Ascending aorta (tissue), 2 donors: Measurements from ENCODE around the gene TMCC2. TPM values are rescaled to one million over a fixed set of nuclear protein-coding genes. Genes with fewer than 3 reads are reported as not detected.

Experiments used
- DNase-seq, 2 donors: peaks; one replicate each; pipeline ENCODE4 v3.0.0-alpha.2; 2019; ENCODE audit warnings: low spot score in 2 of 2
- H3K27ac ChIP-seq, 2 donors: fragments of 200-600 bp; sonication (generic); one replicate each; pipeline ENCODE4 v1.5.1; 2016 to 2017; ENCODE audit warnings: mild to moderate bottlenecking in 1 of 2
- H3K27me3 ChIP-seq: fragments of 200-600 bp; sonication (generic); one replicate; pipeline ENCODE4 v1.5.1; 2017
- H3K36me3 ChIP-seq, 2 donors: fragments of 200-600 bp; sonication (generic); one replicate each; pipeline ENCODE4 v1.5.1; 2016
- H3K4me1 ChIP-seq, 2 donors: fragments of 200-600 bp; sonication (generic); one replicate each; pipeline ENCODE4 v1.5.1; 2016 to 2017; ENCODE audit warnings: mild to moderate bottlenecking in 1 of 2
- H3K4me3 ChIP-seq, 2 donors: fragments of 200-600 bp; sonication (generic); one replicate each; pipeline ENCODE4 v1.5.1; 2016 to 2017; ENCODE audit warnings: mild to moderate bottlenecking in 1 of 2
- H3K9me3 ChIP-seq, 2 donors: fragments of 200-600 bp; sonication (generic); one replicate each; pipeline ENCODE4 v1.5.1; 2016
- intact Hi-C: fragments of 100-400 bp; cut with DNase I; formaldehyde crosslinking; loops from one replicate; pipeline ENCODE4 v1.15.1; 2023
- total RNA-seq: library from RNA; depleted of rRNA; stranded (reverse); fragments of >200 nt; gene quantifications from one replicate; pipeline ENCODE4 v1.1.0, GENCODE V29; 2016
- TF ChIP-seq, protein P1 (sequence below), 3 experiments: fragments of 200-600 bp in 2 of 3; fragments of 450-650 bp in 1 of 3; sonication (generic) in 2 of 3; IDR thresholded peaks; one replicate each; pipeline ENCODE4 v1.5.1; 2016 to 2019; ENCODE audit warnings: antibody characterized with exemption in 3 of 3, mild to moderate bottlenecking in 1 of 3, moderate library complexity in 1 of 3

The TMCC2 gene
- total RNA-seq, 1 donor from 2014 or later = 5.2 TPM

DNA sequence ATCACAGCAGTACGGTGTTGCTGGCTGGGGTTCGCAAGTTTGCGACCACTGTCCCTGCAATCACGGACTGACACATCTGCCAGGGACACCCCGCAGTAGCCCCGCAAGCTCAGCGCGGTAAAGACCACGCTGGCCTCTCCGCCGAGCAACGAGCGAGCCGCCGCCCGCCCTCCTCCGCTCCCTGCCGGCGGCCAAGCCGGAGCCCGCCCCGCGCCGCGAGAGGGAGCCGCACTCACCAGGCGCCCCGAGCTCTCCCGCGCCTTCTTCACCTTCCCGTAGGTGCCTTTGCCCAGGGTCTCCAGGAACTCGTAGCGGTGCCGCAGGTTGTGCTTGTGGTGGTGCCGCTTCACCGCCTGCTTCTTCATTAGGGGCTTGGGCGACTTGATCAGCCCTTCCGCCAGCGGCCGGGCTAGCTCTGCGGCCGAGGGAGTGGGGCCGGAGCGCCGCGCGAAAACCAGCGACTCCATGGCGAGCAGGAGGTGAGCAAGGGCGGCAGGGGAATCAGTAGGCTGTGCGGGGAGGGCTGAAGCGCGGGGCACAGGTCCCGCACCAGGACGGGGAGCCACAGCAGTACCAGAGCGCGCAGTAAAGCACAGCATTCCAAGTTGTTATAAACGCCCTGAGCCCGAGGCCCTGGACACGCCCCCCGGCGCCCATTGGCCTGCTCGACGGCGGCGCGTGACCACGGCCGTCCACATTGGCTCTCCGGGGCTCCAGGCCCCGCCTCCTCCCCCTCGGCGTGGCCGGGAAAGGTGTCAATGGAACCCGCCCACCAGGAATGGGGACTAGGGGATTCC lies 93.6 kb downstream of the TMCC2 start, which contains the start of gene NUAK2:
Gene NUAK2, minus strand, starts transcription at position 584 of the 797 bp plus-strand sequence. Its CDS starts 117 bp downstream, at position 467.
- Histone ChIP-seq H3K27me3 (no peaks in the 10 kb centered on the region), H3K9me3 (no peaks in the 10 kb centered on the region), H3K36me3 (no peaks in the 10 kb centered on the region), H3K4me3 (peak within 1 kb of the TSS; percentile 79 to 87), H3K27ac (peak within 1 kb of the TSS; percentile 21 to 40), H3K4me1 (peaks cover 0 to 21% of the 10 kb centered on the region in 2 donors)
- TF ChIP-seq, protein P1, sequence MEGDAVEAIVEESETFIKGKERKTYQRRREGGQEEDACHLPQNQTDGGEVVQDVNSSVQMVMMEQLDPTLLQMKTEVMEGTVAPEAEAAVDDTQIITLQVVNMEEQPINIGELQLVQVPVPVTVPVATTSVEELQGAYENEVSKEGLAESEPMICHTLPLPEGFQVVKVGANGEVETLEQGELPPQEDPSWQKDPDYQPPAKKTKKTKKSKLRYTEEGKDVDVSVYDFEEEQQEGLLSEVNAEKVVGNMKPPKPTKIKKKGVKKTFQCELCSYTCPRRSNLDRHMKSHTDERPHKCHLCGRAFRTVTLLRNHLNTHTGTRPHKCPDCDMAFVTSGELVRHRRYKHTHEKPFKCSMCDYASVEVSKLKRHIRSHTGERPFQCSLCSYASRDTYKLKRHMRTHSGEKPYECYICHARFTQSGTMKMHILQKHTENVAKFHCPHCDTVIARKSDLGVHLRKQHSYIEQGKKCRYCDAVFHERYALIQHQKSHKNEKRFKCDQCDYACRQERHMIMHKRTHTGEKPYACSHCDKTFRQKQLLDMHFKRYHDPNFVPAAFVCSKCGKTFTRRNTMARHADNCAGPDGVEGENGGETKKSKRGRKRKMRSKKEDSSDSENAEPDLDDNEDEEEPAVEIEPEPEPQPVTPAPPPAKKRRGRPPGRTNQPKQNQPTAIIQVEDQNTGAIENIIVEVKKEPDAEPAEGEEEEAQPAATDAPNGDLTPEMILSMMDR (IDR thresholded peaks at IDR 0.05) = peak in 2 of 3 experiments; percentile 17 to 37
- peak; percentile 63 to 92 for DNase-seq
- intact Hi-C loops = loop anchor here (10.0 kb wide), 1 partner anchor 177 kb away; no protein-coding TSS in a partner anchor

DNA sequence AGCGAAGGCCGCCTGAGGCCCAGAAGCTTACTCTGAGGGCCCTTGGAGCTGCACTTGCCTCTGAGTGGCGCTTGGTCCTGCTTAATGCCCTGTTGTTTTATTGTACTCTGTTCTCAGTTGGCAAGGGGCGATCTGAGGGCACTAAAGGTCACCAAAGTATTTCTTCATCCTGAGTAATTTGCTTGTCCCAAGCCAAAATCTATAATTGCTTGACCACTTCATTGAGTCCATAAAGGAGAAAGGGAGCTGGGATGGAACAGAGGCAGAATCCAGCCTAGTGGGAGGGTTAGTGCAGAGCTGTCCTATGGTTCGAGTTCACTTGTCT lies 94.2 kb downstream of the TMCC2 start:
- DNase-seq = no peak
- H3K27me3 ChIP-seq = no peaks in the 10 kb centered on the region
- intact Hi-C loops = loop anchor here (10.0 kb wide), 1 partner anchor 177 kb away; no protein-coding TSS in a partner anchor
- H3K9me3 ChIP-seq = no peaks in the 10 kb centered on the region
- H3K4me1 ChIP-seq = peaks cover 0 to 21% of the 10 kb centered on the region in 2 donors
- TF ChIP-seq, protein P1 (IDR thresholded peaks at IDR 0.05) = no peak
- no peak overlapping the region for H3K27ac ChIP-seq
- peak overlapping the region; percentile 79 to 87 for H3K4me3 ChIP-seq
- no peaks in the 10 kb centered on the region for H3K36me3 ChIP-seq

Other genes with a start within 250 kb of the TMCC2 start
- gene CNTN2, start 184.7 kb upstream of the TMCC2 start, total RNA-seq = 0.32 TPM
- not detected for gene TMEM81, start 143.5 kb upstream of the TMCC2 start, total RNA-seq
- 7.2 TPM for gene RBBP5, start 106.0 kb upstream of the TMCC2 start, total RNA-seq
- gene DSTYK, start 16.2 kb upstream of the TMCC2 start, total RNA-seq = 8.1 TPM
- 0.85 TPM for gene NUAK2, start 93.8 kb downstream of the TMCC2 start, total RNA-seq
- gene KLHDC8A, start 129.0 kb downstream of the TMCC2 start, total RNA-seq = not detected
- gene LEMD1, start 194.1 kb downstream of the TMCC2 start, total RNA-seq = not detected
- gene BLACAT1, start 228.1 kb downstream of the TMCC2 start, total RNA-seq = not detected